Right forelimb (tissue), 1 donor: ENCODE measurements around the gene ZNF268.
A peak's percentile ranks its signal among the peaks of the same experiment; 100 is the strongest.

ENCODE experiments used
- DNase-seq: peaks from one replicate; pipeline ENCODE4 v3.0.0-alpha.2; 2018

Gene ZNF268

GRCh38 chr12:133181238-133181959, at the start of gene ZNF268:
Gene ZNF268, plus strand, starts transcription at chr12:133181495. Its CDS starts 503 bp downstream, at chr12:133181998.
- peak; percentile 93 for DNase-seq

- no peak for DNase-seq
Measured at GRCh38 chr12:133135747-133136146, 45.5 kb upstream of the ZNF268 start.

GRCh38 chr12:133145981-133146380, 35.3 kb upstream of the ZNF268 start:
- DNase-seq, result no peak

- no peak for DNase-seq
Measured at GRCh38 chr12:133156125-133156690, 25.1 kb upstream of the ZNF268 start.

- DNase-seq, result no peak
Measured at GRCh38 chr12:133165776-133166175, 15.5 kb upstream of the ZNF268 start.

DNA sequence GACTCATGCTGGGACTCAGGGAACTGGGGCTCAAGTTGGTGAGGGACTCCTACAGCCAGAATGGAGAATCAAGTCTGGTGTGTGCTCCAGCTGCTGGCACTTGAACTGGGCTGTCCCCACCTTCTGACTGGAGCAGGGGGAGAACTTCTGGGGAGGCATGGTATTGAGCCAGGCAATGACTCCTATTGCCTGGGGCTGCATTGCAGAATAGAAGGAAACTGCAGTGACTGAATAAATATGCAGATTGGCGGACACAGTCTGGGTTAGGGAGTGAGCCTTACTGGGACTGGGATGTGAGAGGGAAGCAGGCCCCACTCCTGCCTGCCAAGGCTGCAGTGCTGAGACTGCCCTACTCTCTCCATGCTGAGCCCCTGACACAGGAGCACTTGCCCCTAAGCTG, 8.8 kb upstream of the ZNF268 start:
- DNase-seq, result no peak

- DNase-seq, result no peak
Measured at GRCh38 chr12:133174901-133175300, 6.4 kb upstream of the ZNF268 start.

- no peak for DNase-seq
Measured at GRCh38 chr12:133180669-133181068, 626 bp upstream of the ZNF268 start.

GRCh38 chr12:133190176-133190575, 8.9 kb downstream of the ZNF268 start:
- DNase-seq, result no peak

- DNase-seq, result no peak
Measured at GRCh38 chr12:133192847-133193246, 11.6 kb downstream of the ZNF268 start.

DNA sequence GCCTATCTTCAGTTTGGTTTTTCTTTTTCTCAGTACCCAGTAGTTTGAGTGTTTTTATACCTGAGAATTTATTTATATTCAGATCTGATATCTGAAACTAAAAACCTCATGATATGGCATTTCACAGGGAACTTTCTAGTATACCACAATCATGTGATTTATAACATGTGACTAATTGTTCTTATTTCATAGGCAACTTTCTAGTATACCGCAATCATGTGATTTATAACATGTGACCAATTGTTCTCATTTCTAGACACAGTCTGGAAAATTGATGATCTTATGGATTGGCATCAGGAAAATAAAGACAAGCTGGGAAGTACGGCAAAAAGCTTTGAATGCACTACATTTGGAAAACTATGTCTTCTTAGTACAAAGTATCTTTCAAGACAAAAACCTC, 20.6 kb downstream of the ZNF268 start:
- no peak for DNase-seq

DNA sequence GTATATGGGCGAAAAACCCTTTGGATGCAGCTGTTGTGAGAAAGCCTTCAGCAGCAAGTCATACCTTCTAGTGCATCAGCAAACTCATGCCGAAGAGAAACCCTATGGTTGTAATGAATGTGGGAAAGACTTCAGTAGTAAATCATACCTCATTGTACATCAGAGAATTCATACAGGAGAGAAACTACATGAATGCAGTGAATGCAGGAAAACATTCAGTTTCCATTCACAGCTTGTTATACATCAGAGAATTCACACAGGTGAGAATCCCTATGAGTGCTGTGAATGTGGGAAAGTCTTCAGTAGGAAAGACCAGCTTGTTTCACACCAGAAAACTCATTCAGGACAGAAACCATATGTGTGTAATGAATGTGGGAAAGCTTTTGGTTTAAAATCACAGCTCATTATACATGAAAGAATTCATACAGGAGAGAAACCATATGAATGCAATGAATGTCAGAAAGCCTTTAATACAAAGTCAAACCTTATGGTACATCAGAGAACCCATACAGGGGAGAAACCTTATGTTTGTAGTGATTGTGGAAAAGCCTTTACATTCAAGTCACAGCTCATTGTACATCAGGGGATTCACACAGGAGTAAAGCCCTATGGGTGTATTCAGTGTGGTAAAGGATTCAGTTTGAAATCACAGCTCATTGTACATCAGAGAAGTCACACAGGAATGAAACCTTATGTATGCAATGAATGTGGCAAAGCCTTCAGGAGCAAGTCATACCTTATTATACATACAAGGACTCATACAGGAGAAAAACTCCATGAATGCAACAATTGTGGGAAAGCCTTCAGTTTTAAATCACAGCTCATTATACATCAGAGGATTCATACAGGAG, 21.4 kb downstream of the ZNF268 start:
- DNase-seq, result no peak

DNA sequence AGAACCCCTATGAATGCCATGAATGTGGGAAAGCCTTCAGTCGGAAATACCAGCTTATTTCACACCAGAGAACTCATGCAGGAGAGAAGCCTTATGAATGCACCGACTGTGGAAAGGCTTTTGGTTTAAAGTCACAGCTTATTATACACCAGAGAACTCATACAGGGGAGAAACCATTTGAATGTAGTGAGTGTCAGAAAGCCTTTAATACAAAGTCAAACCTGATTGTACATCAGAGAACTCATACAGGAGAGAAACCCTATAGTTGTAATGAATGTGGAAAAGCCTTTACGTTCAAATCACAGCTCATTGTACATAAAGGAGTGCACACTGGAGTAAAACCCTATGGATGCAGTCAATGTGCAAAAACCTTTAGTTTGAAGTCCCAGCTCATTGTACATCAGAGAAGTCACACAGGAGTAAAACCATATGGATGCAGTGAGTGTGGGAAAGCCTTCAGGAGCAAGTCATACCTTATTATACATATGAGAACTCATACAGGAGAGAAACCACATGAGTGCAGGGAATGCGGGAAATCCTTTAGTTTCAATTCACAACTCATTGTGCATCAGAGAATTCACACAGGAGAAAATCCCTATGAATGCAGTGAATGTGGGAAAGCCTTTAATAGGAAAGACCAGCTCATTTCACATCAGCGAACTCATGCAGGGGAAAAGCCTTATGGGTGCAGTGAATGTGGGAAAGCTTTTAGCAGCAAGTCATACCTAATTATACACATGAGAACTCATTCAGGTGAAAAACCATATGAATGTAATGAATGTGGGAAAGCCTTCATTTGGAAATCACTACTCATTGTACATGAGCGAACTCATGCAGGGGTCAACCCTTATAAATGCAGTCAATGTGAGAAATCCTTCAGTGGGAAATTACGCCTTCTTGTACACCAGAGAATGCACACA, 22.3 kb downstream of the ZNF268 start:
- no peak for DNase-seq

GRCh38 chr12:133204264-133204603, 22.9 kb downstream of the ZNF268 start:
- no peak for DNase-seq

GRCh38 chr12:133206390-133206789, 25.1 kb downstream of the ZNF268 start:
- no peak for DNase-seq

DNA sequence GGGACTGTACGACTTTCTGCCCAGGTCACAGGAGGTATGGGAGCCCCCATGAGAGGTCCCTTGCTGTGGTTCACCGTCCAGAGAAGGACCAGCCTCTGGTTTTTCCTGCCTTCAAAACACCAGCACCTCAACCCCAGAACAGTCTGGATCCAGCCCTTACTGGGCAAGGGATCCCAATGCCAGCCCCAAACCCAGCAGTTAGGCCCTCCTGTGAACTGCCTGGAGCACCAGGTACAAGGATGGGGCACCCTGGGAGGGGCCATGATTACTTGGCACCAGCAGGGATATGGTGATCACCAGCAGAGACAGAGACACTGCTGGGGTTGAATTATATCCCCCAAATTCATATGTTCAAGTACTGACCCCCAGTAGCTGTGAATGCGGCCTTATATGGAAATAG, 34.4 kb downstream of the ZNF268 start:
- DNase-seq, result no peak

- no peak for DNase-seq
Measured at GRCh38 chr12:133217219-133217618, 35.9 kb downstream of the ZNF268 start.

DNA sequence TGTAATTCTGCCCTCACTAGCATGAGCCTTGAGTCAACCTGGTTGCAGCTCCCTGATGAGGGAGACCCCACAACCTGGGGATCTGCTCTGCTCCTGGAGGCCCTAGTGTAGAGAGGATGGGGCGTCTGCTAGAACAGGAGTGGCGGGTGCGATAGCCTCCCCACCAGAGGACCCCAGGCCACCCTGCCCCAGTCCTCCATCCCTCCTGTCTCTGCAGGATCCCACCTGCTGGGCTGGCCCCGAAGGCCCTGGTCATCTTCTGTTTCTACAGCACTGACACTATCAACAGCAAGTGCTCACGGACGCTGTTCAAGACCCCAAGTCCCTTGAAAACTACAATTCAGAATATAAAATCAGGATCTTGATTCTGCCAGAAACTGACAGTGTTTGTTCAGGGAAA, 39.2 kb downstream of the ZNF268 start:
- DNase-seq, result no peak

DNA sequence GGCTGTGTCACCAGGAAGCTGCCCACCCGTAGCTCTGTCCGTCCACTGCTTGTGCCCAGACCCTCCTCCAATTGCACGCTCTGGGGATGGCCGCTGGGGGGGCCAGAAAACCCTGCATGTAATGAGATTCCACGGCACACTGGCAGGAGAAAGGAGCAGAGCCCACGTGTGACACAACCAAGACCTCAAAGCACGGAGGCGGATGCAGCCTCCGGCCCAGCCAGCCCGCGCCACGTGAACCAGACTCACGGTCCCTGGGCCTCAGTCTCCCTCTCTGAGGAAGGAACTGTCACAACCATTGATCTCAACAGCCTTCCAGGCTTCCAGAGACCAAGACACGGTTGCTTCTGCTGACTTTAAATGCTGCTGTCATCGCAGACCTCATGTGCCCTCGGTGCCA, 39.9 kb downstream of the ZNF268 start:
- DNase-seq, result no peak

DNA sequence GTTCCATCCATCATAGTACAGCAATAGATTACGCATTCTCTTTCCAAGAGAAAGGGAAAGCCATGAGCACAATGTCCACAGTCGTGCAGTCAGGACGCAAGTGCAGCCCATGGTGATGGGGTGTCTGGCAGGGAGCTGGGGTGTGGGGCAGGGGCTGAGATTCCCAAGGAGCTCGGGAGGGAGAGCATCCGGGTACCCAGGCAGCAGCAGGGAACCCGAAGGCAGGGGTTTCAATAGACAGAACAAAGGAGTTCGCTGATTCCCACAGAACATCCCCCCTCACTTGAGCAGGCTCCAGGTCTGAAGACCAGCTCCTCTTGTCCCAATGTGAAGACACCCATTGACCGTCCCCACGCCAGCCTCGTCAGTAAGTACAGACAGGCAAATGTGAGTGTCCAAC, 40.9 kb downstream of the ZNF268 start:
- no peak for DNase-seq

- no peak for DNase-seq
Measured at GRCh38 chr12:133225527-133225926, 44.2 kb downstream of the ZNF268 start.

DNA sequence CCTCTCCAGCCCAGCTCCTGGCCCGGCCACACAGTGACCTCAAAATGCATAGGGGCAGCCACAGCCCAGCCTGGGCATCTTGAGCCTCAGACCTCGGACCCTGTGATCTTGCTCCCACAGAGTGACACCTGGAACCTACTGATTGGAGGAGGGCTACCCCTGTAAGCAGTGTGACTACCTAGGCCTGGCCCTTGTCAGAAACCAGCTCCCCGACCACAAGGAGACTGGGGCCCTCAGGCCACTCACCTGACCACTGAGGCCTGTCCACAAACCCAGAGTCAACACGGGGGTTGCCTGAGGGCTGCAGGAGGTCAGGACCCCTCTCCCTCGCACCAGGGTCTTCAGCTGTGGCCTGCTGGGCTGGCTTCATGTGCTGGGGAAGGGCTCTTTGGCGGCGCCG, 45.4 kb downstream of the ZNF268 start:
- DNase-seq, result no peak

- DNase-seq, result no peak
Measured at GRCh38 chr12:133227281-133227852, 46.1 kb downstream of the ZNF268 start.
